Sigmoid colon (tissue), 4 donors: ENCODE data around the gene GPATCH2.

Experiments
- EP300 ChIP-seq, 4 donors: sonication (generic); formaldehyde crosslinking; IDR thresholded peaks; one replicate each; pipeline ENCODE4 v1.6.1; 2017; ENCODE audit warnings: antibody characterized with exemption in 4 of 4
- POLR2A ChIP-seq, 2 donors: fragments of 450-650 bp; IDR thresholded peaks; one replicate each; pipeline ENCODE4 v1.6.1; 2016; ENCODE audit warnings: antibody characterized with exemption in 2 of 2, mild to moderate bottlenecking in 2 of 2, moderate library complexity in 2 of 2
- TF ChIP-seq, protein P1 (sequence below), 4 experiments: fragments of 450-650 bp in 3 of 4; fragments of 200-600 bp in 1 of 4; IDR thresholded peaks; one replicate each; pipeline ENCODE4 v1.5.1; 2016 to 2019; ENCODE audit warnings: antibody characterized with exemption in 4 of 4, mild to moderate bottlenecking in 3 of 4, moderate library complexity in 2 of 4

DNA sequence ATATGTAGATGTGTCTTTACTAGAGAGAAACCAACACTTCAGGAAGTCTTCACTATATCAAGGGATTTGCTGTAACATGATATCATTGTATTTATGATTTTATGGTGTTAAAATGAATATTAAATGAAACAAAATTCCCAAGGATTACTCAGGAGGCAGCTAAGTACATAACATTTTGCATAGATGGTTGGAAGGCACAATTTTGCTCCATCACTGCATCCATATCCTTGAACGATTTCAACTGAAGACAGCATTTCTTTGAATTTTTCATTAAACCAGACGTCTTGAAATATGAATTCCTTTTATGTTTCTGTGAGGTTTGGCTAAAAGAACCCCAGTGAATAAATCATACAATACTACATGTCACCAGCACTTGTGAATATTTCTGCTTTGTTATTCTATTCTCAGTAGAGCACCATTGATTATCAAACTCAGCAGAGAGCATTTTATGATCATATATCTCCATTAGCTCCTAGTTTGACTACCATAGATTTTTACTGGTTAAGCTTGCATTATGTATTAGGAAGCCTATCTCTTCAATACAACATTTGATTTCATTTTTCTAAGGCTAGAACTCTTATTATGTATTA is 37.6 kb upstream of the GPATCH2 start:
- TF ChIP-seq POLR2A (IDR thresholded peaks at IDR 0.05) (no peak), EP300 (IDR thresholded peaks at IDR 0.05) (no peak)
- TF ChIP-seq, protein P1, sequence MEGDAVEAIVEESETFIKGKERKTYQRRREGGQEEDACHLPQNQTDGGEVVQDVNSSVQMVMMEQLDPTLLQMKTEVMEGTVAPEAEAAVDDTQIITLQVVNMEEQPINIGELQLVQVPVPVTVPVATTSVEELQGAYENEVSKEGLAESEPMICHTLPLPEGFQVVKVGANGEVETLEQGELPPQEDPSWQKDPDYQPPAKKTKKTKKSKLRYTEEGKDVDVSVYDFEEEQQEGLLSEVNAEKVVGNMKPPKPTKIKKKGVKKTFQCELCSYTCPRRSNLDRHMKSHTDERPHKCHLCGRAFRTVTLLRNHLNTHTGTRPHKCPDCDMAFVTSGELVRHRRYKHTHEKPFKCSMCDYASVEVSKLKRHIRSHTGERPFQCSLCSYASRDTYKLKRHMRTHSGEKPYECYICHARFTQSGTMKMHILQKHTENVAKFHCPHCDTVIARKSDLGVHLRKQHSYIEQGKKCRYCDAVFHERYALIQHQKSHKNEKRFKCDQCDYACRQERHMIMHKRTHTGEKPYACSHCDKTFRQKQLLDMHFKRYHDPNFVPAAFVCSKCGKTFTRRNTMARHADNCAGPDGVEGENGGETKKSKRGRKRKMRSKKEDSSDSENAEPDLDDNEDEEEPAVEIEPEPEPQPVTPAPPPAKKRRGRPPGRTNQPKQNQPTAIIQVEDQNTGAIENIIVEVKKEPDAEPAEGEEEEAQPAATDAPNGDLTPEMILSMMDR (IDR thresholded peaks at IDR 0.05) = no peak
